Kidney glomerular epithelial cell (primary cell): ENCODE data around the gene ULK4.
A peak's percentile ranks its signal among the peaks of the same experiment; 100 is the strongest.
"Not testable (repeated sequence)": the region's sequence is repeated elsewhere in the genome, so short reads cannot be mapped to it uniquely, and the experiment has no call there.

Source experiments
- DNase-seq: peaks from one replicate; lab custom pipeline; 2025; lab: John Stamatoyannopoulos, UW

Gene ULK4

GRCh38 chr3:41768363-41768762 lies 193.5 kb downstream of the ULK4 start:
- no peak for DNase-seq

GRCh38 chr3:41762867-41763266 lies 199.0 kb downstream of the ULK4 start:
- not testable (repeated sequence) for DNase-seq

DNA sequence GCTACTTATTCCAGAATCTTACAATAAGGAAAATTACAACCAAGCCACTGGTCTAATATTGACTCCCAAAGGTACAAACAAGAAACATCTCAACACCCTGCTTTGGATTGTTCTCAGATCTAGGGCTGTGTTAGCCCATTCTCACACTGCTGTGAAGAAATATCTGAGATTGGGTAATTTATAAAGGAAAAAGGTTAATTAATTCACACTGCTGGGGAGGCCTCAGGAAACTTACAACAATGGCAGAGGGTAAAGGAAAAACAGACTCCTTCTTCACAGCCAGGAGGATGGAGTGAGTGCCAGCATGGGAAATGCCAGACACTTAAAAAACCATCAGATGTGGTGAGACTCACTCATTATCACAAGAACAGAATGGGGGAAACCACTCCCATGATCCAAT lies 208.3 kb downstream of the ULK4 start:
- no peak for DNase-seq

- DNase-seq, result no peak
Measured at GRCh38 chr3:41751597-41751996, 210.3 kb downstream of the ULK4 start.

GRCh38 chr3:41749988-41750387 lies 211.9 kb downstream of the ULK4 start:
- DNase-seq, result no peak

DNA sequence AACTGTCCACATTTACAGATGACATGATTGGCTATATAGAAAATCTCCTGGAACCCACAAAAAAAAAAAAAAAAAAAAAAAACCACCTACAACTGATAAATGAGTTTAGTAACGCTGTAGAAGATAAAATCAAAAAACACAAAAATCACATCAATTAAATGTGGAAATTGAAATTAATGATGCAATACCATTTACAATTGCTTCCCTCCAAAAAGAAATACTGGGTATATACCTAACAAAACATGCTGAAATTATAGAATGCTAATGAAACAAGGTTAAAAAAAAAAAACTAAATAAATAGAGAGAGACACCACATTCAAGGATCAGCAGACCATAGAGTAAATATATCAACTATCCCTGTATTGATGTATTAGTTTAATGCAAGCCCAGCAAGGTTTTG lies 215.7 kb downstream of the ULK4 start:
- DNase-seq, result no peak

GRCh38 chr3:41742121-41742520 lies 219.8 kb downstream of the ULK4 start:
- no peak for DNase-seq

DNA sequence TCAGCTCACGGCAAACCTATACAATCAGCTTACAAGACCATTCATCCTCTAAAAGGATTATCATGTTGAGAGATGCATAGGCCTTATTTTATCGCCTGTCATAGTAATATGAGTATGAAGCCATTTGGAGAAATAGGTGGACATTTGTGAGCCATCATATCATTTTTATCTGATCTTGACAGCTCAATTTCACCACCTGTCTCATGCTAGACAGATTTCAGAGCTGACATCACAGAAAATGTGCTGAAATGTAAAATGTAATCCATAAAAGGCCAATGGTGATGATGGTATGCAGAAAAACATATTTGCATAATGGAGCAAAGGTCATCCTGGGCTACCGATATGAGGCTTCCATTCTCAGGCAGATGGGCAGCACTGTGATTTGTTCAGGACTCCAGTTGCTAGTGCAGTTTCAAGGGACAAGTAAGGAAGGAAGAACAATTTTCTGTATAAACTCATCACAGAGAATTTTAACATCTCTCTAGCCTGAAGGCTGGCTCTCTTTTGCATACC lies 221.5 kb downstream of the ULK4 start:
- DNase-seq, result no peak

DNA sequence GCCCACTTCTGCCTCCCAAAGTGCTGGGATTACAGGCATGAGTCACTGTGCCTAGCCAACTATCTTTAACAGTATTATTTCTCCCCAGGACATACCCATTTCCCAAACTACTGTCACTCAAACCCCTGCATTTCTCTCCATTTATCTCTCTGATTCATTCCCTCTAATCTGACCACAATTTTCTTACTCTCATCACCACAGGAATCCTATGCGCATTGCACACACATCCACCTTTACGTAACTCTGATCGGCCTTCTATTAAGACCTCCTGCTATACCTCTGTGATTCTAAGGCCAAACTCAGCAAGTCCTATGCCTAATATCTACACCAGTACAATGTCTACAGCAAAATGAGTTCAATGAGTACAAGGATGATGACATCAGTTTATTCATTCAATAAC lies 235.0 kb downstream of the ULK4 start:
- DNase-seq, result no peak

DNA sequence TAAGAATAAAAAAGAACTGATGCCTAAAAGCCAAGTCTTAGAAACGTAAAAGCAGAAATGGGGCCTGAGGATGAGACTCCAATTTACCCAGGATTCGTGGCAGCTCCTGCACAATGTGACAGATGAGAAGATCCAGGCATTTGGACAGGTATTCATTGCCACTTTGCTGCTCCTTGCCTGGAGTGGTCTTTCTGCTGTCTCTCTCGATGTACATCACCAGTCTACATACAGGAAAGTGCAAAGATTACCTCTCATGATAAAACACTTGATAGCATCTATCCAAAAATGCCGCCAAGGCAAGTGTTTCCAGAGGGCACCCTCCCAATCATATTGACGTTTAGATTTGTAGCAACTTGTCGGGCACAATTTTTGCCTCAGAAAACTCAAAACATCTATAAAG lies 244.3 kb downstream of the ULK4 start:
- DNase-seq, result no peak

GRCh38 chr3:41716471-41716870 lies 245.4 kb downstream of the ULK4 start:
- DNase-seq, result no peak

DNA sequence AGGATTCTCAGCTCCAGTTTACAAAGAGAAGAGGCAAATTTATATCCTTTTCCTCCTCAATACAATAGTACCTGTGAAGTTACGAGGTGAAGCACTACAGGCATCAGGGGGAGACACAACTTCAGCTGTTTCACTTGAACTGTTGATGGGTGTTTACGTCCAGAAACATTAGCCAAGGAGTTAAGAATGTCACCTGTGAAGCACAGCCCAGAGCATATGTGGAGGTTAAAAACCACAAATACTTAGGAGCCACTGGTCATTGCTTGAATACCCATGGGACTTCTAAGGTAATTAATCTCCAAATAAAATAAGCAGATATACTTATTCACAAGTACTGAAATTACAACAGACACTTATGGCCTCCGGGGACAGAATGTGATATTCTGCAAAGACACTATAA lies 246.5 kb downstream of the ULK4 start:
- peak; percentile 6 for DNase-seq

DNA sequence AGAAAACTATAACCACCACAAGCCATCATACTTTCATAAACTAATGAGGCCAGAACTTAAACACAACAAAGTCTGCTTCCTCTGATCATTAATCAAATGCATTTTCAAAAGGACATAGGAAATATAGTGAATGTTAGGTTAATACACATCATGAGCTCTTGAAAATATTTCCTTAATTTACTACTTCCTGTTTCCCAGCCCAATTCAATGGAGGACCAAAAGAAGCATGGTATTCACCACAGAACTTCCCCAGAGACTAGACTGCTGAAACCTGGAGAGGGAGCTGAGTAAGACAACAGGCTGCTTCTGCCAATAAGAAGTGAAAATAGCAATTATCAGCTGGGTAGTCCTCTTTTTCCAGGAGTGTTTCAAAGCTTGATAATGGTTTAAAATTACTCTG lies 250.3 kb downstream of the ULK4 start:
- no peak for DNase-seq

GRCh38 chr3:41710646-41711388 lies 251.1 kb downstream of the ULK4 start:
- DNase-seq, result peak; percentile 63

GRCh38 chr3:41709213-41709612 lies 252.7 kb downstream of the ULK4 start:
- not testable (repeated sequence) for DNase-seq

GRCh38 chr3:41708176-41708575 lies 253.7 kb downstream of the ULK4 start:
- no peak for DNase-seq

DNA sequence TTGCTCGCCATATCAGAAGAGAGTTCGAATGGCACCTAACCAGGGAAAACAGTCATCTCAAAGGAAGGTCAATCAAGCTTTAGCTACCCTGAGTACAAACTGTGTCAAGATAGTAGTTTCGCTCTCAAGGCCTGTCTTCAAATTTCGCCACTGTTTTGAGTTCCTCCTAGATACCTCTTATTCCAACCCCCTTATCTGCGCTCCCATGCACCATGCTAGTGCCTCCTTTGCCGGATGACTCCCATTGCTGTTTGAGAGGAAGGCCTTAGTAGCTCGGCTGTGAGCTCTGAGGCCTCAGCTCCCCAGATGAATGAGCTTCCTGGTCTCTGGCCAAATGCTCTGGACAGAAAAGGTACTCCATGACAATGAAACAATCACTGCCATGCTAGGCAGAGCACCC lies 256.0 kb downstream of the ULK4 start:
- no peak for DNase-seq

- no peak for DNase-seq
Measured at GRCh38 chr3:41701191-41701698, 260.7 kb downstream of the ULK4 start.

- DNase-seq, result no peak
Measured at GRCh38 chr3:41700155-41700554, 261.7 kb downstream of the ULK4 start.

- DNase-seq, result no peak
Measured at GRCh38 chr3:41698898-41699297, 263.0 kb downstream of the ULK4 start.

- no peak for DNase-seq
Measured at GRCh38 chr3:41697702-41698101, 264.2 kb downstream of the ULK4 start.

DNA sequence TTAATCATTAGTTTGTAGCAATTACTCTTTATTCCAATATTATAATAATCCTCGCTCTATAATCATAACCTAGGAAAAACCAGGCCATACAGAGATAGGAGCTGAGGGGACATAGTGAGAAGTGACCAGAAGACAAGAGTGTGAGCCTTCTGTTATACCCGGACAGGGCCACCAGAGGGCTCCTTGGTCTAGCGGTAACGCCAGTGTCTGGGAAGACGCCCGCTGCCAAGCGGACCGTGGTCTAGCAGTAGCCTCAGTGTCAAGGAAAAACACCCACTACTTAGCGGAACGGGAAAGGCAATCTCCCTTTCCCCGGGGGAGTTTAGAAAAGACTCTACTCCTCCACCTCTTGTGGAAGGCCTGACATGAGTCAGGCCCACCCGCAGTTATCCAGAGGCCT lies 266.1 kb downstream of the ULK4 start:
- DNase-seq, result not testable (repeated sequence)

DNA sequence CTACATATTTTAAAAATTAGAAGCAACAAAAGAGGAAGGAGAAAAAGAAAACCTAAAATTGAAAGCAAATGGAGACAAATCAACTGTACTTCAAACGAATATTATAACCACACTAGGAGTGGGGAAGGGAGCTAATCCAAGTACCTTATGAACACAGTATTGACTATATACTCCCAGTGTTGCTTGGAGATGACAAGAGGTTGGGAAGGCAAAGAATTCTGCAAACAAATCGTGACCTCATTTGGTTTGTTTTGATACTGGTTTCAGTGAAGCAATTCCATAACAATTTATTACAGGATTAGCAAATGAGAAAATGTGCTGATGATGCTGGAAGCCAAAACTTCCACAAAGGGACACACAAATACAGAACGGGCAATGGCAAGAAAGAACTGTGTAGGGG lies 268.1 kb downstream of the ULK4 start:
- no peak for DNase-seq
